Central memory CD8-positive, alpha-beta T cell (primary cell): ENCODE measurements around the gene TCF4.

ENCODE experiments used
- ATAC-seq: fragments of 150-1000 bp; cut with Tn5 transposase; replicated peaks from 2 replicates; pipeline ENCODE4 v1.10.0; 2022; ENCODE audit warnings: mild to moderate bottlenecking, moderate FRiP score, moderate number of reproducible peaks; ENCODE audit not compliant: poor library complexity, severe bottlenecking; ENCODE audit errors: extremely low read depth
- DNase-seq, 2 donors: peaks; one replicate each; pipeline ENCODE4 v3.0.0; 2021; ENCODE audit warnings: low spot score in 2 of 2
- H3K27ac Mint-ChIP-seq: one replicate; pipeline ENCODE4 v1.8.0; 2022; ENCODE audit warnings: low read depth, mild to moderate bottlenecking, moderate library complexity, mixed read lengths
- H3K27me3 Mint-ChIP-seq: one replicate; pipeline ENCODE4 v1.8.0; 2022; ENCODE audit warnings: mixed read lengths
- H3K36me3 Mint-ChIP-seq: one replicate; pipeline ENCODE4 v1.8.0; 2022; ENCODE audit warnings: mild to moderate bottlenecking, moderate library complexity, mixed read lengths; ENCODE audit not compliant: insufficient read depth
- H3K4me1 Mint-ChIP-seq: one replicate; pipeline ENCODE4 v1.8.0; 2022; ENCODE audit warnings: mixed read lengths
- H3K4me3 Mint-ChIP-seq: one replicate; pipeline ENCODE4 v1.8.0; 2022; ENCODE audit warnings: mild to moderate bottlenecking, moderate library complexity, mixed read lengths
- H3K9me3 Mint-ChIP-seq: one replicate; pipeline ENCODE4 v1.8.0; 2022; ENCODE audit warnings: mixed read lengths

The TCF4 gene

DNA sequence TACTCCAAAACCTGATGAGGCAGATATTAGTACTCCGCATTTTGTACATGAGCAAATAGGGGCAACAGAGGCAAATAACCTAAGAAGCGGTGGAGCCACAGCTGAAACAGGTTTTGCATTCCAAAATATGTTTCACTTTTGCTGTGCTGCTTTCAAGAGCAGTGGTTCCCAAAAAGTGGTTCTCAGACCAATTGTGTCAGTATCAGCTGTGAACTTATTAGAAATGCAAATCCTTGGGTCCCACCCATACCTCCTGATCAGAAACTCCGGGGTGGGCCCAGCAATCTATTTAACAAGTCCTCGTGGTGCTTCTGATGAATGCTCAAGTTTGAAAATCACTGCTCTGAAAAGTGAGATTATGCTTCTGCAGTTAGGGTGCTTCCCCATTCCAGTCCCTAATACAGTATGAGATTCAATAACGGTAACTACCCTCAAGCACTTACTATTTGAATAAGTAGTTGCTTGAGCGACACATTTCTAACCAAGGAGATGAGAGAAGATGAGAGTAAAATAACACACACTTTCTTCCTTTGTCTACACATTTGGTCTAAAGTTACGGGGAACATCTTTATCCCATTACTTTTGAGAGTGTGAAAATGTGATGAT lies 17.8 kb upstream of the TCF4 start:
- Mint-ChIP-seq H3K36me3 (peaks cover 2% of the 10 kb centered on the region), H3K27me3 (no peaks in the 10 kb centered on the region), H3K4me3 (no peak overlapping the region), H3K9me3 (peaks cover 6% of the 10 kb centered on the region), H3K27ac (no peak overlapping the region), H3K4me1 (no peaks in the 10 kb centered on the region)
- no peak for ATAC-seq
- no peak for DNase-seq

- ATAC-seq (no peak), DNase-seq (no peak)
- Mint-ChIP-seq H3K27me3 (no peaks in the 10 kb centered on the region), H3K4me1 (no peaks in the 10 kb centered on the region), H3K27ac (no peak overlapping the region), H3K4me3 (no peak overlapping the region), H3K9me3 (no peaks in the 10 kb centered on the region), H3K36me3 (peaks cover 2% of the 10 kb centered on the region)
Measured at GRCh38 chr18:55603775-55604174, 15.8 kb upstream of the TCF4 start.

DNA sequence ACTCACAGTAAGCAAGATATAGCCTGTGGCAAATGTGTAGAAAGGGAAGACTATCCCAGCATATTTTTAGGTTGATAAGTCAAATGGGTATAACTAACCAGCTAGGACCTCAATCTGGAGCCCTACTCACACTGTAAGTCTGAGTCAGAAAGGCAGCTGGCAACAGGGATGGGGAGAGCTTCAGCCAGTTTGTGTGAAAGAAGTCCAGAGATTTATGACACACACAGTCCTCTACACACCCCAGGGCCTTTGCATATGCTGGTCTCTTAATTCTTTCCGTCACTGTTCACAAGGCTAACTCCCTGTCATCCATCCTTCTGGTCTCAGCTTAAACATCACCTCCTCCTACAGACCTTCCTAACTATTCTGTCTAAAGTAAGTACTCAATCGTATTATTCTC lies 5.9 kb upstream of the TCF4 start:
- Mint-ChIP-seq H3K27me3 (peaks cover 12% of the 10 kb centered on the region), H3K4me1 (no peaks in the 10 kb centered on the region), H3K4me3 (no peak overlapping the region), H3K36me3 (peaks cover 2% of the 10 kb centered on the region), H3K27ac (no peak overlapping the region), H3K9me3 (peaks cover 5% of the 10 kb centered on the region)
- DNase-seq (no peak), ATAC-seq (no peak)

DNA sequence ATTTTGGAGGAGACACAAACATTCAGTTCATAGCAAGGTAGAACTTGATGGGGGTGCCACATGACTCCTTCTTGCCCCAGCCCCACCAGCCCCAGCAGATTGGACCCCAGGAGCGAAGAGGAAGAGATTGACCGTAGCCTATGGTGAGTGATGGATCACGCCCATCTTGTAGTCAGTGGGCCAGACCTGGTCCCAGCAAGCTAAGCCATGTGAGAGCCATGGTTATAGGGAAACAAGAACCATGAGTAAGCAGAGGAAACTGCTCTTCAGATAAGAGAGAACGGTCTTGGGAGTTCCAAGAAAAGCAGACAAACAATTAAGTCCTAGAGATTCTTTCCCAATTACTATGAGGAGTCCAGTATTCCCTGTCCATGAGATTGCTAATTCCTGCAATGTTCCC lies 4.6 kb upstream of the TCF4 start:
- peaks cover 21% of the 10 kb centered on the region for H3K27me3 Mint-ChIP-seq
- H3K27ac Mint-ChIP-seq, result no peak overlapping the region
- H3K36me3 Mint-ChIP-seq, result peaks cover 2% of the 10 kb centered on the region
- ATAC-seq (no peak), DNase-seq (no peak)
- peaks cover 11% of the 10 kb centered on the region for H3K9me3 Mint-ChIP-seq
- no peak overlapping the region for H3K4me3 Mint-ChIP-seq
- peaks cover 6% of the 10 kb centered on the region for H3K4me1 Mint-ChIP-seq

DNA sequence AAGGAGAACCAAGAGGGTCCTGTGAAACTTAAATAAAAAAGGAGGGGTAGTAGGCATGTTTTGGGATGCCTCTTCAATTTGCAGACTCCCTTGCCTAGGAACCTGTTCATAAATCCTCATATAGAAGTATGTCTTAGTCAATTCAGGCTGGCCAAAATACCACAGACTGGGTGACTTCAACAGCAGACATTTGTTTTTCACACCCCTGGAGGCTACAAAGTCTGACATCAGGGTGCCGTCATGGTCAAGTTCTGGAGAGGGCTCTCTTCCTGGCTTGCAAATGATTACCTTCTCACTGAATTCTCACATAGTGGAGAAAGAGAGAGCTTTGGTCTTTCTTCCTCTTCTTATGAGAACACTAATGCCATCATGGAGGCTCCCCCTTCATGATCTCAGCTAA lies 4.1 kb upstream of the TCF4 start:
- no peak overlapping the region for H3K27ac Mint-ChIP-seq
- no peak overlapping the region for H3K4me3 Mint-ChIP-seq
- H3K36me3 Mint-ChIP-seq, result peaks cover 2% of the 10 kb centered on the region
- peaks cover 11% of the 10 kb centered on the region for H3K9me3 Mint-ChIP-seq
- peaks cover 25% of the 10 kb centered on the region for H3K27me3 Mint-ChIP-seq
- ATAC-seq (no peak), DNase-seq (no peak)
- peaks cover 6% of the 10 kb centered on the region for H3K4me1 Mint-ChIP-seq

GRCh38 chr18:55589625-55590291 lies 1.8 kb upstream of the TCF4 start:
- H3K4me1 Mint-ChIP-seq, result peaks cover 6% of the 10 kb centered on the region
- H3K9me3 Mint-ChIP-seq, result peaks cover 16% of the 10 kb centered on the region
- peak overlapping the region; percentile 51 for H3K4me3 Mint-ChIP-seq
- H3K27me3 Mint-ChIP-seq, result peaks cover 46% of the 10 kb centered on the region
- H3K36me3 Mint-ChIP-seq, result peaks cover 4% of the 10 kb centered on the region
- H3K27ac Mint-ChIP-seq, result no peak overlapping the region
- ATAC-seq (peak; percentile 48), DNase-seq (peak; percentile 19 to 42)

GRCh38 chr18:55588870-55589595 lies 1.0 kb upstream of the TCF4 start:
- DNase-seq (no peak), ATAC-seq (no peak)
- Mint-ChIP-seq H3K9me3 (peaks cover 16% of the 10 kb centered on the region), H3K4me3 (peak overlapping the region; percentile 74), H3K4me1 (peaks cover 6% of the 10 kb centered on the region), H3K27ac (peak overlapping the region; percentile 32), H3K36me3 (peaks cover 4% of the 10 kb centered on the region), H3K27me3 (peaks cover 46% of the 10 kb centered on the region)

DNA sequence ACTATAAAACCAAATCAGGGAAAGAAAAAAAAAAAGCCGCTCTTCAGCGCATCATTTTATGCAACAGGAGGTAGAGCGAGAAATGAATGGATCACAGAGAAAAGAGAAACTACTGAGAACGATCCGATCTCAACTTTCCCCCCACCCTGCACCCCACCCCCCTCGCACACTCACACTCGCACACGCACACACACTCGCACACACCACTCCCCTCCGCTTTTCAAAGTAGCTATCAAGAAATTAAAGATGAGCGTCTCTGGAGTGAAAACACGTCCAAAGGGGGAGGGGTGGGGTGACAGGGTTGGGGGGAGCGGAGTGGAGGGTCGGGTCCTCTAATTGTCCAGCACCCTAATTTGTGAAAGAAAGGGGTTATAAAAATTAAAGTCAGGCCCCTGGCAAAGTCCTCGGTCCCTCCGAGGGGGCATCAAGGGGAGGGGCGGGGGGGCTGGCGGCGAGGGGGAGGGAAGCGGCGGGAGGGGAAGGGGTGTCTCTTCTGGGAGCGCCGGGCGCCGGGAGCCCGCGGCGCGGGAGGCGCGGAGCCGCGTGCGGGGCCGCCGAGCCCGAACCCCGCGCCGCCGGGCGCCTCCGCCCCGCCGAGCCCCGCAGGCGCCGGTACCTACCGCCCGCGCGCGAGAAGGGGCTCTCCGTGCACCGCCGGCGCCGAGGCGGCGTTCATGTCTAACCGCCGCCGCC lies 428 bp downstream of the TCF4 start:
- no peak overlapping the region for H3K27ac Mint-ChIP-seq

GRCh38 chr18:55585920-55586561 lies 2.0 kb downstream of the TCF4 start:
- no peak for DNase-seq
- Mint-ChIP-seq H3K9me3 (peaks cover 11% of the 10 kb centered on the region), H3K27me3 (peaks cover 46% of the 10 kb centered on the region), H3K4me3 (peak overlapping the region; percentile 46), H3K4me1 (peaks cover 6% of the 10 kb centered on the region), H3K36me3 (peaks cover 2% of the 10 kb centered on the region), H3K27ac (no peak overlapping the region)
- ATAC-seq, result no peak

More for the DNA sequence above, 428 bp downstream of the TCF4 start:
- H3K36me3 Mint-ChIP-seq, result peaks cover 2% of the 10 kb centered on the region
- H3K27me3 Mint-ChIP-seq, result peaks cover 46% of the 10 kb centered on the region
- peak overlapping the region; percentile 46 for H3K4me3 Mint-ChIP-seq
- peaks cover 15% of the 10 kb centered on the region for H3K9me3 Mint-ChIP-seq
- DNase-seq (no peak), ATAC-seq (peak; percentile 14)
- peaks cover 6% of the 10 kb centered on the region for H3K4me1 Mint-ChIP-seq

GRCh38 chr18:55585065-55585919 lies 2.7 kb downstream of the TCF4 start:
- H3K9me3 Mint-ChIP-seq, result peaks cover 11% of the 10 kb centered on the region
- H3K4me3 Mint-ChIP-seq, result no peak overlapping the region
- peaks cover 6% of the 10 kb centered on the region for H3K4me1 Mint-ChIP-seq
- no peak for DNase-seq
- H3K27me3 Mint-ChIP-seq, result peaks cover 46% of the 10 kb centered on the region
- no peak overlapping the region for H3K27ac Mint-ChIP-seq
- ATAC-seq, result no peak
- H3K36me3 Mint-ChIP-seq, result peaks cover 2% of the 10 kb centered on the region

DNA sequence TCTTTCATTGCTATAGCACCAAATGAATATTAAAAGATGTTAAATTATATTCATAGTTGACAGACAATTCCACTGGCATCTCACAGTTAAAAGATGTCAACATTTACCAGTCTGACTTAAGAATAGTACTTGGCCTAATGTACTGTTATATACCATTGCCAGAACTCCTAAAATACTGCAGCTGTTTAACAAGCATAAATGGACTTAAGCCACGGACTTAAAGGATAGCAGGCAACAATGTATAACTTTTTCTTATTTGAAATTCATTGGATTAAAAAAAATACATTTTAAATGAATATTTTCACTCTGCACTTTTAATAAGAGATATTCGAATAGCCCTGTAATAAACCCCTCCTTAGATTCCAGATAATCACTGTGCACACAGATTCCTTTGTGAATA lies 3.8 kb downstream of the TCF4 start:
- peaks cover 11% of the 10 kb centered on the region for H3K9me3 Mint-ChIP-seq
- peaks cover 38% of the 10 kb centered on the region for H3K27me3 Mint-ChIP-seq
- no peak overlapping the region for H3K27ac Mint-ChIP-seq
- DNase-seq (no peak), ATAC-seq (no peak)
- H3K4me3 Mint-ChIP-seq, result no peak overlapping the region
- H3K4me1 Mint-ChIP-seq, result peaks cover 6% of the 10 kb centered on the region
- H3K36me3 Mint-ChIP-seq, result peaks cover 2% of the 10 kb centered on the region
